ENCODE measurements around the gene HRAS. TPM values are rescaled to one million over a fixed set of nuclear protein-coding genes. Genes with fewer than 3 reads are reported as not detected.

HRAS gene
- total and polyA plus RNA-seq, 2 of the 13 experiments (the other 11 are each of a cell fraction or from before 2014, with no cell fraction given), result 32.9 to 50.0 TPM

- in situ Hi-C loops (cut with HindIII; ENCODE audit: extremely low pct_ligation_motif_present, low pct_unique_long_range_greater_than_20kb) (no loop called here), intact Hi-C loops (cut with micrococcal nuclease; ENCODE audit: unreplicated experiment) (no loop called here)
- Histone ChIP-seq H3K4me2 (ENCODE audit: low read depth, low read length) (no peak overlapping the region), H3K79me2 (ENCODE audit: insufficient read depth, low read length) (peaks cover 4% of the 10 kb centered on the region), H3K36me3 (replicated peaks in 1 of 2; ENCODE audit: control insufficient read depth in 1 of 2, insufficient read depth in 2 of 2, low read length in 2 of 2) (peaks cover 8 to 11% of the 10 kb centered on the region in 2 experiments; a peak in 2 of 5 replicates), H3K27me3 (ENCODE audit: control insufficient read depth in 1 of 2, insufficient read depth in 2 of 2, low read length in 2 of 2) (no peaks in the 10 kb centered on the region), H3K9ac (ENCODE audit: insufficient read depth, low read depth, low read length) (no peak overlapping the region), H4K20me1 (ENCODE audit: insufficient read depth, low read length) (no peaks in the 10 kb centered on the region), H2AFZ (ENCODE audit: low read length) (no peak overlapping the region), H3K4me1 (ENCODE audit: insufficient read depth, low read length) (no peaks in the 10 kb centered on the region), H3K27ac (ENCODE audit: extremely low read length, insufficient read depth, low read length) (no peak overlapping the region), H3K9me3 (ENCODE audit: low read length) (no peaks in the 10 kb centered on the region), H3K4me3 (replicated peaks in 1 of 3; ENCODE audit: insufficient read depth in 1 of 3, low read depth in 2 of 3, low read length in 3 of 3) (no peak overlapping the region)
- FAIRE-seq (no peak), DNase-seq (ENCODE audit: low spot score) (no peak), ATAC-seq (no peak)
- ChIA-PET CTCF (ENCODE audit: low intra/inter-chr PET ratio, low total read pairs) (no interaction called here), POLR2A (no interaction called here)
- BruUV-seq (replicated peaks), result no TSS peak
- 98% methylated on average over 15 of the region's 19 CpGs for WGBS (ENCODE audit: low lambda C conversion rate)
- TF ChIP-seq ZBTB46 (CRISPR knock-in tag; IDR thresholded peaks at IDR 0.05; ENCODE audit: borderline replicate concordance) (no peak), ZBTB25 (CRISPR knock-in tag; IDR thresholded peaks at IDR 0.05) (no peak), DNMT1 (CRISPR knock-in tag; IDR thresholded peaks at IDR 0.05) (no peak), SIX4 (CRISPR knock-in tag; IDR thresholded peaks at IDR 0.05) (no peak), ZNF773 (CRISPR knock-in tag; IDR thresholded peaks at IDR 0.05; ENCODE audit: borderline replicate concordance) (no peak), NR2F2 (IDR thresholded peaks at IDR 0.05; ENCODE audit: borderline replicate concordance, low read depth) (no peak), MTA3 (CRISPR knock-in tag; IDR thresholded peaks at IDR 0.05) (no peak), TBL1XR1 (IDR thresholded peaks at IDR 0.05; ENCODE audit: borderline replicate concordance, low read length, partially characterized antibody) (no peak), CENPX (CRISPR knock-in tag; IDR thresholded peaks at IDR 0.05) (no peak)
- TF ChIP-seq, protein P1, sequence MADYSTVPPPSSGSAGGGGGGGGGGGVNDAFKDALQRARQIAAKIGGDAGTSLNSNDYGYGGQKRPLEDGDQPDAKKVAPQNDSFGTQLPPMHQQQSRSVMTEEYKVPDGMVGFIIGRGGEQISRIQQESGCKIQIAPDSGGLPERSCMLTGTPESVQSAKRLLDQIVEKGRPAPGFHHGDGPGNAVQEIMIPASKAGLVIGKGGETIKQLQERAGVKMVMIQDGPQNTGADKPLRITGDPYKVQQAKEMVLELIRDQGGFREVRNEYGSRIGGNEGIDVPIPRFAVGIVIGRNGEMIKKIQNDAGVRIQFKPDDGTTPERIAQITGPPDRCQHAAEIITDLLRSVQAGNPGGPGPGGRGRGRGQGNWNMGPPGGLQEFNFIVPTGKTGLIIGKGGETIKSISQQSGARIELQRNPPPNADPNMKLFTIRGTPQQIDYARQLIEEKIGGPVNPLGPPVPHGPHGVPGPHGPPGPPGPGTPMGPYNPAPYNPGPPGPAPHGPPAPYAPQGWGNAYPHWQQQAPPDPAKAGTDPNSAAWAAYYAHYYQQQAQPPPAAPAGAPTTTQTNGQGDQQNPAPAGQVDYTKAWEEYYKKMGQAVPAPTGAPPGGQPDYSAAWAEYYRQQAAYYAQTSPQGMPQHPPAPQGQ (CRISPR knock-in tag; IDR thresholded peaks at IDR 0.05; ENCODE audit: borderline replicate concordance), result no peak
- TF ChIP-seq, protein P2, sequence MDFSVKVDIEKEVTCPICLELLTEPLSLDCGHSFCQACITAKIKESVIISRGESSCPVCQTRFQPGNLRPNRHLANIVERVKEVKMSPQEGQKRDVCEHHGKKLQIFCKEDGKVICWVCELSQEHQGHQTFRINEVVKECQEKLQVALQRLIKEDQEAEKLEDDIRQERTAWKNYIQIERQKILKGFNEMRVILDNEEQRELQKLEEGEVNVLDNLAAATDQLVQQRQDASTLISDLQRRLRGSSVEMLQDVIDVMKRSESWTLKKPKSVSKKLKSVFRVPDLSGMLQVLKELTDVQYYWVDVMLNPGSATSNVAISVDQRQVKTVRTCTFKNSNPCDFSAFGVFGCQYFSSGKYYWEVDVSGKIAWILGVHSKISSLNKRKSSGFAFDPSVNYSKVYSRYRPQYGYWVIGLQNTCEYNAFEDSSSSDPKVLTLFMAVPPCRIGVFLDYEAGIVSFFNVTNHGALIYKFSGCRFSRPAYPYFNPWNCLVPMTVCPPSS (IDR thresholded peaks at IDR 0.05), result no peak
- TF ChIP-seq, protein P3, sequence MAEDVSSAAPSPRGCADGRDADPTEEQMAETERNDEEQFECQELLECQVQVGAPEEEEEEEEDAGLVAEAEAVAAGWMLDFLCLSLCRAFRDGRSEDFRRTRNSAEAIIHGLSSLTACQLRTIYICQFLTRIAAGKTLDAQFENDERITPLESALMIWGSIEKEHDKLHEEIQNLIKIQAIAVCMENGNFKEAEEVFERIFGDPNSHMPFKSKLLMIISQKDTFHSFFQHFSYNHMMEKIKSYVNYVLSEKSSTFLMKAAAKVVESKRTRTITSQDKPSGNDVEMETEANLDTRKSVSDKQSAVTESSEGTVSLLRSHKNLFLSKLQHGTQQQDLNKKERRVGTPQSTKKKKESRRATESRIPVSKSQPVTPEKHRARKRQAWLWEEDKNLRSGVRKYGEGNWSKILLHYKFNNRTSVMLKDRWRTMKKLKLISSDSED (CRISPR knock-in tag; IDR thresholded peaks at IDR 0.05), result no peak
- TF ChIP-seq, protein P4, sequence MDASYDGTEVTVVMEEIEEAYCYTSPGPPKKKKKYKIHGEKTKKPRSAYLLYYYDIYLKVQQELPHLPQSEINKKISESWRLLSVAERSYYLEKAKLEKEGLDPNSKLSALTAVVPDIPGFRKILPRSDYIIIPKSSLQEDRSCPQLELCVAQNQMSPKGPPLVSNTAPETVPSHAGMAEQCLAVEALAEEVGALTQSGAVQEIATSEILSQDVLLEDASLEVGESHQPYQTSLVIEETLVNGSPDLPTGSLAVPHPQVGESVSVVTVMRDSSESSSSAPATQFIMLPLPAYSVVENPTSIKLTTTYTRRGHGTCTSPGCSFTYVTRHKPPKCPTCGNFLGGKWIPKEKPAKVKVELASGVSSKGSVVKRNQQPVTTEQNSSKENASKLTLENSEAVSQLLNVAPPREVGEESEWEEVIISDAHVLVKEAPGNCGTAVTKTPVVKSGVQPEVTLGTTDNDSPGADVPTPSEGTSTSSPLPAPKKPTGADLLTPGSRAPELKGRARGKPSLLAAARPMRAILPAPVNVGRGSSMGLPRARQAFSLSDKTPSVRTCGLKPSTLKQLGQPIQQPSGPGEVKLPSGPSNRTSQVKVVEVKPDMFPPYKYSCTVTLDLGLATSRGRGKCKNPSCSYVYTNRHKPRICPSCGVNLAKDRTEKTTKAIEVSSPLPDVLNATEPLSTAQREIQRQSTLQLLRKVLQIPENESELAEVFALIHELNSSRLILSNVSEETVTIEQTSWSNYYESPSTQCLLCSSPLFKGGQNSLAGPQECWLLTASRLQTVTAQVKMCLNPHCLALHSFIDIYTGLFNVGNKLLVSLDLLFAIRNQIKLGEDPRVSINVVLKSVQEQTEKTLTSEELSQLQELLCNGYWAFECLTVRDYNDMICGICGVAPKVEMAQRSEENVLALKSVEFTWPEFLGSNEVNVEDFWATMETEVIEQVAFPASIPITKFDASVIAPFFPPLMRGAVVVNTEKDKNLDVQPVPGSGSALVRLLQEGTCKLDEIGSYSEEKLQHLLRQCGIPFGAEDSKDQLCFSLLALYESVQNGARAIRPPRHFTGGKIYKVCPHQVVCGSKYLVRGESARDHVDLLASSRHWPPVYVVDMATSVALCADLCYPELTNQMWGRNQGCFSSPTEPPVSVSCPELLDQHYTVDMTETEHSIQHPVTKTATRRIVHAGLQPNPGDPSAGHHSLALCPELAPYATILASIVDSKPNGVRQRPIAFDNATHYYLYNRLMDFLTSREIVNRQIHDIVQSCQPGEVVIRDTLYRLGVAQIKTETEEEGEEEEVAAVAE (CRISPR knock-in tag; IDR thresholded peaks at IDR 0.05; ENCODE audit: borderline replicate concordance), result no peak
These were observed 46.4 kb downstream of the HRAS start for GRCh38 chr11:488992-489391.
